HepG2 (cell line): ENCODE results near the gene IL13. TPM values are rescaled to one million over a fixed set of nuclear protein-coding genes. Genes with fewer than 3 reads are reported as not detected.
"Not testable (repeated sequence)": the region's sequence is repeated elsewhere in the genome, so short reads cannot be mapped to it uniquely, and the experiment has no call there.

Experiments used
- ATAC-seq: fragments of 200-7000 bp; cut with Tn5 transposase; 3 replicates; pipeline ENCODE4 v1.9.1; 2020; ENCODE audit warnings: mild to moderate bottlenecking, moderate library complexity
- BruUV-seq: library from RNA; stranded (reverse); fragments of 400-500 nt; replicated peaks from 2 replicates; lab custom pipeline; 2021; lab: Mats Ljungman, UMichigan
- CTCF ChIA-PET: fragments of 300-600 bp; formaldehyde crosslinking; extraction: SDS; loops from one replicate; lab custom pipeline; 2021; ENCODE audit warnings: low total read pairs, inconsistent platforms, low intra/inter-chr PET ratio; lab: Yijun Ruan, JAX
- POLR2A ChIA-PET: fragments of 350-600 bp; sonication (Branson Sonifier 250); formaldehyde crosslinking; loops from one replicate; lab custom pipeline; 2020; ENCODE audit warnings: antibody characterized with exemption, inconsistent platforms; lab: Yijun Ruan, JAX
- DNase-seq: peaks from one replicate; pipeline ENCODE4 v3.0.0-alpha.2; 2015; ENCODE audit warnings: low spot score
- FAIRE-seq: peaks from 3 replicates; lab custom pipeline; 2011; peaks lifted over from hg19 to GRCh38; lab: Jason Lieb, UNC
- H2AFZ ChIP-seq: one replicate; pipeline ENCODE4 v1.6.1; 2011; ENCODE audit warnings: low read length, inconsistent platforms
- H3K27ac ChIP-seq: fragments of 300-600 bp; 3 replicates; pipeline ENCODE4 v1.8.0; 2011; ENCODE audit warnings: mixed run types, mild to moderate bottlenecking, mixed read lengths, low read length, inconsistent platforms; ENCODE audit not compliant: insufficient read depth; ENCODE audit errors: extremely low read length
- H3K27me3 ChIP-seq, 2 experiments: fragments of 200-600 bp in 1 of 2; 2 replicates in 1 of 2; 3 replicates in 1 of 2; pipeline versions ENCODE4 v1.6.0 to v1.8.0; 2011; ENCODE audit warnings: low read length in 2 of 2, mild to moderate bottlenecking in 2 of 2, moderate library complexity in 2 of 2, inconsistent platforms in 1 of 2; ENCODE audit not compliant: insufficient read depth in 2 of 2, control insufficient read depth in 1 of 2
- H3K36me3 ChIP-seq, 2 experiments: fragments of 200-600 bp in 1 of 2; replicated peaks in 1 of 2; 2 replicates in 1 of 2; 3 replicates in 1 of 2; pipeline versions ENCODE4 v1.5.1 to v1.8.0; 2011; ENCODE audit warnings: low read length in 2 of 2, inconsistent platforms in 1 of 2; ENCODE audit not compliant: insufficient read depth in 2 of 2, control insufficient read depth in 1 of 2
- H3K4me1 ChIP-seq: 2 replicates; pipeline ENCODE4 v1.5.1; 2012; ENCODE audit warnings: low read length, inconsistent platforms; ENCODE audit not compliant: insufficient read depth
- H3K4me2 ChIP-seq: 2 replicates; pipeline ENCODE4 v1.6.0; 2011; ENCODE audit warnings: low read depth, low read length, inconsistent platforms
- H3K4me3 ChIP-seq, 3 experiments: fragments of 200-600 bp in 1 of 3; sonication (generic), shearing (Covaris generic) in 1 of 3; replicated peaks in 1 of 3; 2 replicates each; pipeline ENCODE4 v1.5.1; 2011 to 2016; ENCODE audit warnings: low read length in 3 of 3, inconsistent platforms in 2 of 3, low read depth in 2 of 3, mild to moderate bottlenecking in 2 of 3, control low read depth in 1 of 3, mixed read lengths in 1 of 3; ENCODE audit not compliant: insufficient read depth in 1 of 3
- H3K79me2 ChIP-seq: one replicate; pipeline ENCODE4 v1.6.1; 2011; ENCODE audit warnings: low read length, inconsistent platforms; ENCODE audit not compliant: insufficient read depth
- H3K9ac ChIP-seq: 2 replicates; pipeline ENCODE4 v1.6.0; 2011; ENCODE audit warnings: mild to moderate bottlenecking, low read depth, low read length, inconsistent platforms; ENCODE audit not compliant: insufficient read depth
- H3K9me3 ChIP-seq: 2 replicates; pipeline ENCODE4 v1.5.1; 2012; ENCODE audit warnings: mild to moderate bottlenecking, low read length
- H4K20me1 ChIP-seq: 2 replicates; pipeline ENCODE4 v1.6.0; 2011; ENCODE audit warnings: inconsistent platforms, mild to moderate bottlenecking, low read length, moderate library complexity; ENCODE audit not compliant: insufficient read depth
- EZH2 ChIP-seq: conservative IDR thresholded peaks from 2 replicates; pipeline ENCODE4 v1.6.1; 2012; ENCODE audit warnings: mild to moderate bottlenecking, low read depth, low read length, moderate library complexity
- MBNL3 ChIP-seq: fragments of 250-450 bp; sonication (Bioruptor Pico); conservative IDR thresholded peaks from 2 replicates; pipeline ENCODE4 v1.8.0; 2022; ENCODE audit warnings: mild to moderate bottlenecking, inconsistent platforms
- NR2C2 ChIP-seq: sonication (generic); formaldehyde crosslinking; IDR thresholded peaks from 2 replicates; pipeline ENCODE4 v1.4.0; 2020; ENCODE audit warnings: missing genetic modification reagents, mild to moderate bottlenecking, moderate library complexity, borderline replicate concordance
- REXO4 ChIP-seq: sonication (generic); formaldehyde crosslinking; IDR thresholded peaks from 2 replicates; pipeline ENCODE4 v1.8.0; 2022; ENCODE audit warnings: missing genetic modification reagents, mild to moderate bottlenecking, borderline replicate concordance
- SMARCC2 ChIP-seq: fragments of 450-650 bp; IDR thresholded peaks from 2 replicates; pipeline ENCODE4 v1.6.1; 2017; ENCODE audit warnings: antibody characterized with exemption, mild to moderate bottlenecking
- SPEN ChIP-seq: sonication (generic); formaldehyde crosslinking; IDR thresholded peaks from 2 replicates; pipeline ENCODE4 v1.5.1; 2020; ENCODE audit warnings: low read depth, mild to moderate bottlenecking, missing genetic modification reagents
- ZNF331 ChIP-seq: sonication (generic); formaldehyde crosslinking; IDR thresholded peaks from 2 replicates; pipeline ENCODE4 v1.4.0; 2020; ENCODE audit warnings: missing genetic modification reagents
- ZNF44 ChIP-seq: sonication (generic); formaldehyde crosslinking; IDR thresholded peaks from 2 replicates; pipeline ENCODE4 v1.5.1; 2020; ENCODE audit warnings: mild to moderate bottlenecking, missing genetic modification reagents
- ZNF460 ChIP-seq: sonication (generic); formaldehyde crosslinking; IDR thresholded peaks from 2 replicates; pipeline ENCODE4 v1.5.1; 2020; ENCODE audit warnings: missing genetic modification reagents, mild to moderate bottlenecking, borderline replicate concordance
- ZSCAN21 ChIP-seq: sonication (generic); formaldehyde crosslinking; IDR thresholded peaks from 2 replicates; pipeline ENCODE4 v1.8.0; 2022; ENCODE audit warnings: mild to moderate bottlenecking, missing genetic modification reagents, moderate library complexity, borderline replicate concordance
- WGBS: methylation state at CpG from one replicate; pipeline ENCODE4 v1.1.6; 2017; ENCODE audit warnings: low lambda C conversion rate; 5-methylcytosine and 5-hydroxymethylcytosine counted together
- in situ Hi-C: cut with HindIII; loops from 2 replicates; pipeline ENCODE4 v1.10.0; 2017; ENCODE audit warnings: low pct_unique_long_range_greater_than_20kb; ENCODE audit not compliant: extremely low pct_ligation_motif_present
- intact Hi-C: fragments of 100-400 bp; cut with micrococcal nuclease; formaldehyde crosslinking; loops from one replicate; pipeline ENCODE4 v1.10.0; 2022; ENCODE audit not compliant: unreplicated experiment
- polyA plus RNA-seq, 8 experiments: library from polyadenylated mRNA; depleted of rRNA in 3 of 8; stranded (reverse) in 7 of 8; unstranded in 1 of 8; fragments of >200 nt; fragmentation: Illumina TruSeq in 4 of 8; extraction: Trizol in 4 of 8; gene quantifications; 2 replicates each; pipeline versions ENCODE4 v1.2.1 to v1.2.3, GENCODE V29; 2011 to 2016; ENCODE audit warnings: low read depth in 4 of 8, missing spikeins in 1 of 8, mixed read lengths in 1 of 8; ENCODE audit not compliant: insufficient read depth in 1 of 8
- total RNA-seq, 5 experiments: library from RNA; depleted of rRNA; stranded (reverse); fragments of >200 nt; fragmentation: Illumina TruSeq; extraction: Trizol; gene quantifications; 2 replicates each; pipeline ENCODE4 v1.2.3, GENCODE V29; 2016; ENCODE audit warnings: low read depth in 1 of 5
- TF ChIP-seq, protein P1 (sequence below): IDR thresholded peaks from 2 replicates; pipeline ENCODE4 v1.6.1; 2016
- TF ChIP-seq, protein P2 (sequence below): IDR thresholded peaks from 2 replicates; pipeline ENCODE4 v1.6.1; 2016

Gene IL13
- total and polyA plus RNA-seq, 2 of the 13 experiments (the other 11 are each of a cell fraction or from before 2014, with no cell fraction given) = 0.05 TPM; not detected in 1

DNA sequence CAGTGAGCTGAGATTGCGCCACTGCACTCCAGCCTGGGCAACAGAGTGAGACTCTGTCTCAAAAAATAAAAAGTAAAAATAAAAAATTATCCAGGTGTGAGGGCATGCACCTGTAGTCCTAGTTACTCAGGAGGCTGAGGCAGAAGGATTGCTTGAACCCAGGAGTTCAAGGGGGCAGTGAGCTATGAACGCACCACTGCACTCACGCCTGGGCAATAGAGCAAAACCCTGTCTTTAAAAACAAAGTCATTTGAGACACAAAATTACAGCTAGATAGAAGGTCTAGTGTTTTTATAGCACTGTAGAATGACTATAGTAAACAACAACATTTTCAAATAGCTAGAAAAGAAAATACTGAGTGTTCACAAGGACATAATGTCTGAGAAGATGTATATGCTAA, 32.2 kb downstream of the IL13 start:
- ChIA-PET CTCF (no interaction called here), POLR2A (no interaction called here)
- 99% methylated on average over 3 of the region's 3 CpGs for WGBS
- H3K4me1 ChIP-seq = no peaks in the 10 kb centered on the region
- H3K27ac ChIP-seq = no peak overlapping the region
- H3K4me2 ChIP-seq = no peak overlapping the region
- intact Hi-C loops (no loop called here), in situ Hi-C loops (no loop called here)
- FAIRE-seq = no peak
- H3K79me2 ChIP-seq = no peaks in the 10 kb centered on the region
- no TSS peak for BruUV-seq
- no peaks in the 10 kb centered on the region for H3K27me3 ChIP-seq
- no peaks in the 10 kb centered on the region for H3K9me3 ChIP-seq
- ATAC-seq = no peak
- no peak overlapping the region for H2AFZ ChIP-seq
- H3K4me3 ChIP-seq = no peak overlapping the region
- no peaks in the 10 kb centered on the region for H3K36me3 ChIP-seq
- DNase-seq = no peak
- H3K9ac ChIP-seq = no peak overlapping the region
- TF ChIP-seq, protein P1, sequence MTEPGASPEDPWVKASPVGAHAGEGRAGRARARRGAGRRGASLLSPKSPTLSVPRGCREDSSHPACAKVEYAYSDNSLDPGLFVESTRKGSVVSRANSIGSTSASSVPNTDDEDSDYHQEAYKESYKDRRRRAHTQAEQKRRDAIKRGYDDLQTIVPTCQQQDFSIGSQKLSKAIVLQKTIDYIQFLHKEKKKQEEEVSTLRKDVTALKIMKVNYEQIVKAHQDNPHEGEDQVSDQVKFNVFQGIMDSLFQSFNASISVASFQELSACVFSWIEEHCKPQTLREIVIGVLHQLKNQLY (CRISPR knock-in tag) = no peak
- TF ChIP-seq ZNF460 (CRISPR knock-in tag) = no peak
- TF ChIP-seq EZH2 = no peak
- TF ChIP-seq, protein P2, sequence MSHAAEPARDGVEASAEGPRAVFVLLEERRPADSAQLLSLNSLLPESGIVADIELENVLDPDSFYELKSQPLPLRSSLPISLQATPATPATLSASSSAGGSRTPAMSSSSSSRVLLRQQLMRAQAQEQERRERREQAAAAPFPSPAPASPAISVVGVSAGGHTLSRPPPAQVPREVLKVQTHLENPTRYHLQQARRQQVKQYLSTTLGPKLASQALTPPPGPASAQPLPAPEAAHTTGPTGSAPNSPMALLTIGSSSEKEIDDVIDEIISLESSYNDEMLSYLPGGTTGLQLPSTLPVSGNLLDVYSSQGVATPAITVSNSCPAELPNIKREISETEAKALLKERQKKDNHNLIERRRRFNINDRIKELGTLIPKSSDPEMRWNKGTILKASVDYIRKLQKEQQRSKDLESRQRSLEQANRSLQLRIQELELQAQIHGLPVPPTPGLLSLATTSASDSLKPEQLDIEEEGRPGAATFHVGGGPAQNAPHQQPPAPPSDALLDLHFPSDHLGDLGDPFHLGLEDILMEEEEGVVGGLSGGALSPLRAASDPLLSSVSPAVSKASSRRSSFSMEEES (CRISPR knock-in tag) = no peak
- TF ChIP-seq ZNF44 (CRISPR knock-in tag) = no peak
- no peak for TF ChIP-seq MBNL3
- TF ChIP-seq REXO4 = no peak
- TF ChIP-seq SPEN (CRISPR knock-in tag) = no peak
- TF ChIP-seq NR2C2 (CRISPR knock-in tag) = no peak
- no peak for TF ChIP-seq ZNF331
- TF ChIP-seq ZSCAN21 (CRISPR knock-in tag) = no peak
- TF ChIP-seq SMARCC2 = no peak
- no peaks in the 10 kb centered on the region for H4K20me1 ChIP-seq

DNA sequence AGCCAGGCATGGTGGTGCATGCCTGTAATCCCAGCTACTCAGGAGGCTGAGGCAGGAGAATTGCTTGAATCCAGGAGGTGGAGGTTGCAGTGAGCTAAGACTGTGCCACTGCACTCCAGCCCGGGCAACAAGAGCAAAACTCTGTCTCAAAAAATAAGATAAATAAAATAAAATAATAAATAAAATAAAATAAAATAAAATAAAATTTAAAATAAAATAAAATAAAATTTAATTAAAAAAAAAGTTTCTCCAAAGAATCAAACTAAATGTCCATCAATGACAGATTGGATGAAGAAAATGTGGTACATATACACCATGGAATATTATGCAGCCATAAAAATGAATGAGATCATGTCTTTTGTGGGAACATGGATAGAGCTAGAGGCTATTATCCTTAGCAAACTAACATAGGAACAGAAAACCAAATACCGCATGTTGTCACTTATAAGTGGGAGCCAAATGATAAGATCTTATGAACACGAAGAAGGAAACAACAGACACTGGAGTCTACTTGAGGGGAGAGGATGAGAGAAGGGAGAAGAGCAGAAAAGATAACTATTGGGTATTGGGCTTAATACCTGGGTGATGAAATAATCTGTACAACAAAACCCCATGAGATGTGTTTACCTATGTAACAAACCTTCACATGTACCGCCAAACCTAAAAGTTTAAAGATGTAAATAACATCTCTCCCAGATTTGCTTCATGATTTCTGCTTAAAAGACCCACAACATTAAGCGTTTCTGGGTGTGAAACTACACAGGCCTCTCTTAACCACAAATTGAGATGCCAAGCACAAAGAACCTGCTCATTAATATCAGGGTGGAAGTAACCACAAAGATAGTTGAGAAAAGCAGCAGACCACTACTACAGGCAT, 34.0 kb downstream of the IL13 start:
- H3K4me1 ChIP-seq, H3K4me3 ChIP-seq, H3K4me2 ChIP-seq, H3K79me2 ChIP-seq, DNase-seq, H3K27me3 ChIP-seq, POLR2A ChIA-PET, ATAC-seq, H3K9me3 ChIP-seq, H3K27ac ChIP-seq, H4K20me1 ChIP-seq, H3K9ac ChIP-seq, H3K36me3 ChIP-seq, H2AFZ ChIP-seq, CTCF ChIA-PET, in situ Hi-C loops, FAIRE-seq, BruUV-seq, intact Hi-C loops: not testable (repeated sequence)
- 82% methylated on average over 5 of the region's 5 CpGs for WGBS
